Endodermal cell (in vitro differentiated cells): ENCODE results near the gene CDC20. TPM values are rescaled to one million over a fixed set of nuclear protein-coding genes. Genes with fewer than 3 reads are reported as not detected.

ENCODE experiments used
- DNase-seq: peaks from one replicate; pipeline ENCODE4 v3.0.0-alpha.2; 2017
- H3K27ac ChIP-seq: 2 replicates; pipeline ENCODE4 v1.5.1; 2013; ENCODE audit warnings: mild to moderate bottlenecking, low read depth, low read length, moderate library complexity
- H3K27me3 ChIP-seq: 2 replicates; pipeline ENCODE4 v1.6.1; 2013; ENCODE audit warnings: mild to moderate bottlenecking, low read length, moderate library complexity; ENCODE audit not compliant: insufficient read depth, control insufficient read depth, poor library complexity, severe bottlenecking
- H3K36me3 ChIP-seq: 2 replicates; pipeline ENCODE4 v1.7.0; 2013; ENCODE audit warnings: mild to moderate bottlenecking, low read length, moderate library complexity; ENCODE audit not compliant: control insufficient read depth, insufficient read depth
- H3K4me1 ChIP-seq: one replicate; pipeline ENCODE4 v1.7.0; 2013; ENCODE audit warnings: low read length; ENCODE audit not compliant: control insufficient read depth, insufficient read depth
- H3K4me3 ChIP-seq: 2 replicates; pipeline ENCODE4 v1.5.1; 2013; ENCODE audit warnings: mild to moderate bottlenecking, low read length, moderate library complexity
- H3K9ac ChIP-seq: 2 replicates; pipeline ENCODE4 v1.6.1; 2013; ENCODE audit warnings: mild to moderate bottlenecking, low read length, moderate library complexity; ENCODE audit not compliant: poor library complexity, severe bottlenecking; ENCODE audit errors: extremely low read depth
- H3K9me3 ChIP-seq: 2 replicates; pipeline ENCODE4 v1.6.1; 2013; ENCODE audit warnings: mild to moderate bottlenecking, low read length, moderate library complexity; ENCODE audit not compliant: control insufficient read depth
- H3K27ac Mint-ChIP-seq: 2 replicates; pipeline ENCODE4 v1.8.0; 2020; ENCODE audit warnings: mixed read lengths
- H3K27me3 Mint-ChIP-seq: 2 replicates; pipeline ENCODE4 v1.8.0; 2021; ENCODE audit warnings: mild to moderate bottlenecking, mixed read lengths; ENCODE audit not compliant: insufficient read depth
- H3K36me3 Mint-ChIP-seq: 2 replicates; pipeline ENCODE4 v1.8.0; 2020; ENCODE audit warnings: low read depth, mixed read lengths
- H3K4me1 Mint-ChIP-seq: 2 replicates; pipeline ENCODE4 v1.8.0; 2020; ENCODE audit warnings: mixed read lengths
- H3K4me3 Mint-ChIP-seq: 2 replicates; pipeline ENCODE4 v1.8.0; 2020; ENCODE audit warnings: mild to moderate bottlenecking, moderate library complexity, mixed read lengths
- H3K9me3 Mint-ChIP-seq: 2 replicates; pipeline ENCODE4 v1.8.0; 2020; ENCODE audit warnings: mild to moderate bottlenecking, mixed read lengths
- WGBS, 2 experiments: methylation state at CpG; one replicate each; pipeline versions ENCODE4 v1.1.5 to v1.1.7; 2013; ENCODE audit warnings: missing lambda C conversion rate in 2 of 2, mixed read lengths in 1 of 2; ENCODE audit not compliant: insufficient coverage in 1 of 2, insufficient read length in 1 of 2; 5-methylcytosine and 5-hydroxymethylcytosine counted together
- total RNA-seq, 2 donors: library from RNA; stranded (reverse); fragmentation: NEBNext Ultra II Directional in 1 of 2; extraction: Animal tissue kit (Norgen Biotek cat#: 25700) in 1 of 2; gene quantifications; 2 replicates in 1 of 2; 3 replicates in 1 of 2; pipeline ENCODE4 v1.2.1, GENCODE V29; 2021
- TF ChIP-seq, protein P1 (sequence below): fragments of 200-600 bp; sonication (generic); conservative IDR thresholded peaks from 2 replicates; pipeline ENCODE4 v1.5.0; 2021; ENCODE audit warnings: antibody characterized with exemption, mild to moderate bottlenecking

CDC20 gene
- total RNA-seq, 2 donors from 2014 or later, result 126 to 149 TPM

DNA sequence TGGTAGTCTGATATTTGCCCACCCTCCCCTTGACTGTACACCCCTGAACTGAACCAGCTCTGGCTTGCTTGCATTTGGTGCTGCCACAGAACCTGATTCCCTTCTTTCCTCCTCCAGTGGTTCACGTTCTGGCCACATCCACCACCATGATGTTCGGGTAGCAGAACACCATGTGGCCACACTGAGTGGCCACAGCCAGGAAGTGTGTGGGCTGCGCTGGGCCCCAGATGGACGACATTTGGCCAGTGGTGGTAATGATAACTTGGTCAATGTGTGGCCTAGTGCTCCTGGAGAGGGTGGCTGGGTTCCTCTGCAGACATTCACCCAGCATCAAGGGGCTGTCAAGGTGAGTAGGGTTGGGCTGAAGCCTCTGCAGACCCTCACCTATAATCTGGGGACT lies 1.8 kb downstream of the CDC20 start:
- Histone ChIP-seq H3K36me3 (peaks cover 44% of the 10 kb centered on the region), H3K9ac (no peak overlapping the region), H3K27me3 (no peaks in the 10 kb centered on the region), H3K27ac (no peak overlapping the region), H3K9me3 (no peaks in the 10 kb centered on the region), H3K4me3 (peak overlapping the region; percentile 90), H3K4me1 (peaks cover 13% of the 10 kb centered on the region)
- Mint-ChIP-seq H3K27me3 (no peaks in the 10 kb centered on the region), H3K4me3 (peak overlapping the region; percentile 84), H3K27ac (no peak overlapping the region), H3K4me1 (peaks cover 27% of the 10 kb centered on the region), H3K9me3 (no peaks in the 10 kb centered on the region), H3K36me3 (peaks cover 59% of the 10 kb centered on the region)
- 94% methylated on average over 4 of the region's 4 CpGs; no CpG with 5 or more reads in 1 of the 2 experiments for WGBS, 2 experiments
- TF ChIP-seq, protein P1, sequence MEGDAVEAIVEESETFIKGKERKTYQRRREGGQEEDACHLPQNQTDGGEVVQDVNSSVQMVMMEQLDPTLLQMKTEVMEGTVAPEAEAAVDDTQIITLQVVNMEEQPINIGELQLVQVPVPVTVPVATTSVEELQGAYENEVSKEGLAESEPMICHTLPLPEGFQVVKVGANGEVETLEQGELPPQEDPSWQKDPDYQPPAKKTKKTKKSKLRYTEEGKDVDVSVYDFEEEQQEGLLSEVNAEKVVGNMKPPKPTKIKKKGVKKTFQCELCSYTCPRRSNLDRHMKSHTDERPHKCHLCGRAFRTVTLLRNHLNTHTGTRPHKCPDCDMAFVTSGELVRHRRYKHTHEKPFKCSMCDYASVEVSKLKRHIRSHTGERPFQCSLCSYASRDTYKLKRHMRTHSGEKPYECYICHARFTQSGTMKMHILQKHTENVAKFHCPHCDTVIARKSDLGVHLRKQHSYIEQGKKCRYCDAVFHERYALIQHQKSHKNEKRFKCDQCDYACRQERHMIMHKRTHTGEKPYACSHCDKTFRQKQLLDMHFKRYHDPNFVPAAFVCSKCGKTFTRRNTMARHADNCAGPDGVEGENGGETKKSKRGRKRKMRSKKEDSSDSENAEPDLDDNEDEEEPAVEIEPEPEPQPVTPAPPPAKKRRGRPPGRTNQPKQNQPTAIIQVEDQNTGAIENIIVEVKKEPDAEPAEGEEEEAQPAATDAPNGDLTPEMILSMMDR, result no peak
- DNase-seq, result no peak

DNA sequence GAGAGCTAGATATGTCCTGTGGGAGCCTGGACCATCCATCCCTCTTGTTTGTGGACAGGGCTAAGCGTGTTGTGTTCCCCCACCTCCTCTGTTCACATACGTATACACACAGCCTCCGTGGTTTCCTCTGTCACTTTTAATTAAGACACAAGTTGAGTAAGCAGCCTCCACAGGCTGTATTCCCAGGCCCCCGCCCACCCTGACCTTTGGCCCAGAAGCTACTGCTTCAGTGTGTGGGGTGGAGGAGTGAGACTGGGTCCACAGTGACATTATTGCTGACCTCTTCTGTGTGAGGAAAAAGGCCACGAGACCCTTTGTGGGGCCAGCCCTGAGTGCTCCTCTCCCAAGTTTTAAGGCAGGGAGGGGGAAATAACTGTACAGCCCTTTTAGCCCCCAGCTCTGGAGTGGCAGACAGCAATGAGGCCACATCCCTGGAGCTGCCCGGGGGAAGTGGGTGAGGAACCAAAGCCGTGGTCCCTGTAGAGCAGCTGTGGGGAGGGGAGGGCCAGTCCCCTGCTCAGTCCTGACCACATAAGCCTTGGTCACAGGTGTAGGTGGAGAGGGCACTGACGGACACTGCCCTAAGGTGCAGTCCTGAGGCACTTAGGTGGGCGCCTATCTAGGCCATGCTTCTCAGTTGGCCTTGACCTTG lies 4.6 kb downstream of the CDC20 start:
- no peak overlapping the region for H3K27ac Mint-ChIP-seq
- H3K36me3 Mint-ChIP-seq, result peaks cover 55% of the 10 kb centered on the region
- Histone ChIP-seq H3K9ac (no peak overlapping the region), H3K36me3 (peaks cover 44% of the 10 kb centered on the region), H3K4me1 (peaks cover 13% of the 10 kb centered on the region), H3K27ac (peak overlapping the region; percentile 11), H3K4me3 (no peak overlapping the region), H3K27me3 (no peaks in the 10 kb centered on the region), H3K9me3 (no peaks in the 10 kb centered on the region)
- H3K9me3 Mint-ChIP-seq, result no peaks in the 10 kb centered on the region
- no peak overlapping the region for H3K4me3 Mint-ChIP-seq
- 91 to 93% methylated on average over 6 to 9 of the region's 9 CpGs for WGBS, 2 experiments
- DNase-seq, result no peak
- no peaks in the 10 kb centered on the region for H3K27me3 Mint-ChIP-seq
- TF ChIP-seq, protein P1, result no peak
- peaks cover 34% of the 10 kb centered on the region for H3K4me1 Mint-ChIP-seq

DNA sequence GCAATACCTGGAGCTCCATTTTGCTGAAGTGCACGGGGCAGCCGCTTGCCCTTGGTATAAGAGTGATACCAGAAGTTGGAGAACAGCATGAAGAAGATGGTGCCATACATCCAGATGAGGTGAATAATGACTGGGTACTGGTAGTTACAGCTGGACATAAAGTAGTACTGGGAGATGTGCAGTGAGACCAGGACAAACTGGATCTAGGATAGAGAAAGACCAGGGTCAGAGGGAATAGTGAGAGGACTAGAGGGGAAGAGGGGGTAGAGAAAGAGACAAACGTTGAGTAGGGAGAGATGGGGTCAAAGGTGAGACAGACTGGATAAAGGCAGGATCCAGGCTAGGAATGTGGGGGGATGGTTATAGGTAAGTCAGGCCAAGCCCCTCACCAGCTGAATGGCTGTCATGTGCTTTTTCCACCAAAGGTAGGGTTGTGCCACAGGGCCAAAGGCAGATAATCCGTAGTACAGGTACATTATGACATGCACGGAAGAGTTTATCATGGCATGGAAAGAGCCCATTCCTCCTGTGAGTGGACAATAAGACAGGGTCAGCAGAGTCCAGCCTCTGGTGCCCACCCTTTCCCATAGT lies 5.2 kb downstream of the CDC20 start:
- no peaks in the 10 kb centered on the region for H3K27me3 Mint-ChIP-seq
- Histone ChIP-seq H3K36me3 (peaks cover 44% of the 10 kb centered on the region), H3K4me3 (no peak overlapping the region), H3K9ac (no peak overlapping the region), H3K27me3 (no peaks in the 10 kb centered on the region), H3K9me3 (no peaks in the 10 kb centered on the region), H3K27ac (no peak overlapping the region), H3K4me1 (peaks cover 19% of the 10 kb centered on the region)
- H3K36me3 Mint-ChIP-seq, result peaks cover 55% of the 10 kb centered on the region
- DNase-seq, result no peak
- H3K9me3 Mint-ChIP-seq, result no peaks in the 10 kb centered on the region
- peaks cover 40% of the 10 kb centered on the region for H3K4me1 Mint-ChIP-seq
- TF ChIP-seq, protein P1, result no peak
- no peak overlapping the region for H3K4me3 Mint-ChIP-seq
- WGBS, 2 experiments, result 83 to 92% methylated on average over 3 to 5 of the region's 5 CpGs
- H3K27ac Mint-ChIP-seq, result no peak overlapping the region
